Glomerular visceral epithelial cell (primary cell): ENCODE data around the gene ATXN3.
"Not testable (repeated sequence)": the region's sequence is repeated elsewhere in the genome, so short reads cannot be mapped to it uniquely, and the experiment has no call there.

ENCODE experiments used
- DNase-seq: peaks from one replicate; pipeline ENCODE4 v3.0.0-alpha.2; 2016; ENCODE audit errors: extremely low spot score

The ATXN3 gene

GRCh38 chr14:92058006-92058917 is 48.1 kb downstream of the ATXN3 start:
- no peak for DNase-seq

- no peak for DNase-seq
Observed at GRCh38 chr14:92049781-92050180, 56.6 kb downstream of the ATXN3 start.

- DNase-seq: not testable (repeated sequence)
Observed at GRCh38 chr14:92049221-92049620, 57.2 kb downstream of the ATXN3 start.

GRCh38 chr14:92045904-92046303 is 60.5 kb downstream of the ATXN3 start:
- not testable (repeated sequence) for DNase-seq

DNA sequence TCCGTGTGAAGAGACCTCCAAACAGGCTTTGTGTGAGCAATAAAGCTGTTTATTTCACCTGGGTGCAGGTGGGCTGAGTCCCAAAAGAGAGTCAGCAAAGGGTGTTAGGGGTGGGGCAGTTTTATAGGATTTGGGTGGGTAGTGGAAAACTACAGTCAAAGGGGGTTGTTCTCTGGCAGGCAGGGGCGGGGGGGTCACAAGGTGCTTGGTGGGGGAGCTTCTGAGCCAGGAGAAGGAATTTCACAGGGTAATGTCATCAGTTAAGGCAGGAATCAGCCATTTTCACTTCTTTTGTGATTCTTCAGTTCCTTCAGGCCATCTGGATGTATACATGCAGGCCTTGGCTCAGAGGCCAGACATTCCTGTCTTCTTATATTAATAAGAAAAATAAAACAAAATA is 64.6 kb downstream of the ATXN3 start:
- DNase-seq: not testable (repeated sequence)

- DNase-seq: no peak
Observed at GRCh38 chr14:92041203-92041602, 65.2 kb downstream of the ATXN3 start.

DNA sequence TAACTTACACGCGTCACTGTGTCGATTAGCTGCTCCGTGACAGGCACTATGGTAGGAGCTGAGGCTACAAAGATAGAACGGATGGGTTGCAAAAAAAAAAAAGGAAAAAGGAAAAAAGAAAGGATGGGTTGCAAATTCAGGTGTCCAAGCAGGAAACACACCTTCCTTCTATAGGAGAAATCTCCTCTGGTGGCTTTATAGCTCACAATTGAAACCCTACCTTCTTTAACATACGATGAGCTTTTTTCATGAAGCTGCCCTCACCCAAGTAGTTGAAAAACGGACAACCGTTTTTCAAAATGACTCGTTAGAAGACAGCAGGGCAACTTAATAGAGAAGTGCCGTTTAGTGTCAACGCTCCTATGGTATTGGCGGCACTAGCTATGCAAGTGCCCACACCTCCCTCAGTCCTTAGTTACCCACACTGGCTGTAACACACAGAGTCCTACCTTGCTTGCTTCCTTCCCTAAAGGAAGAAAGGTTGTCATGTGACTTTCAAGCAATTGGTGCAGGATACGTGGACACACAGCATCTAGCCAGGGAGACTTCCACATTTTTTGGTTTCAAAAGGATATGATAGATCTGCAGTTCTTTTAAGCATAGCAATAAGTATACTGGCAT is 65.8 kb downstream of the ATXN3 start:
- DNase-seq: peak; percentile 40

GRCh38 chr14:92039719-92040430 is 66.5 kb downstream of the ATXN3 start, which contains the start of gene TRIP11:
TSS of gene TRIP11 (minus strand) at chr14:92040059. CDS start at chr14:92039685, 374 bp downstream.
- DNase-seq: peak; percentile 93

- peak; percentile 84 for DNase-seq
Observed at GRCh38 chr14:92039063-92039718, 67.2 kb downstream of the ATXN3 start.

- DNase-seq: no peak
Observed at GRCh38 chr14:92037989-92038388, 68.4 kb downstream of the ATXN3 start.

- DNase-seq: no peak
Observed at GRCh38 chr14:92035890-92036289, 70.5 kb downstream of the ATXN3 start.

GRCh38 chr14:92033906-92034687 is 72.3 kb downstream of the ATXN3 start:
- no peak for DNase-seq

- no peak for DNase-seq
Observed at GRCh38 chr14:92033433-92033832, 72.9 kb downstream of the ATXN3 start.

GRCh38 chr14:92026548-92027190 is 79.7 kb downstream of the ATXN3 start:
- no peak for DNase-seq

- DNase-seq: no peak
Observed at GRCh38 chr14:92022036-92022435, 84.3 kb downstream of the ATXN3 start.

- DNase-seq: no peak
Observed at GRCh38 chr14:92021523-92021922, 84.9 kb downstream of the ATXN3 start.

- no peak for DNase-seq
Observed at GRCh38 chr14:92014040-92014439, 92.3 kb downstream of the ATXN3 start.

DNA sequence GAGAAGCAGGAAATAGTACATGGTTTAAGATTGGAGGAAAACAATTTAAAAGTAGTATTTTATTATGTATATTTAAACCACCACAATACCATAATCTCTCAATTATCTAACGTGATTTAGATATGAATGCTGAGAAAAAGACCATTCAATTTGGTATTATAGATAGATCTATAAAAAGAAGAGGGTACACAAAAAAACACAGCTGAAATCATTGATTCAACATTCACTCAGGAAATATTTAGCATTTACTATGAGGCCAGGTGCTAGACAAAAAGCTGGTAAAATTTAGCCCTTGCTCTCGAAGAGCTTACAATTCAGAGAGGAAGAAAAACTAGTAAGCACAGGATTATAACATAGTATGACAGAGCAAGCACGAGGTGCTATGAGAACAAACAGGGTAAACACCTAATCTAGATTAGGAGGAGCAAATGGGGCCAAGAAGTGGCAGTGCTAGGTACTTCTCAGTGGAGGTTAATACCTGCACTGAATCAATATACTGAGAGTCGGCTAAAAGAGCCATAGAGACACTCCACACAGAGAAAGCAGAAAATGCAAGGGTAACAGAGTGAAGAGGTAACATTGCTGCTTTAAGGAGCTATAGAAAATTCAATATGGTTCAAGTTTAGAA is 94.1 kb downstream of the ATXN3 start:
- DNase-seq: no peak

GRCh38 chr14:92010644-92011043 is 95.7 kb downstream of the ATXN3 start:
- DNase-seq: no peak

DNA sequence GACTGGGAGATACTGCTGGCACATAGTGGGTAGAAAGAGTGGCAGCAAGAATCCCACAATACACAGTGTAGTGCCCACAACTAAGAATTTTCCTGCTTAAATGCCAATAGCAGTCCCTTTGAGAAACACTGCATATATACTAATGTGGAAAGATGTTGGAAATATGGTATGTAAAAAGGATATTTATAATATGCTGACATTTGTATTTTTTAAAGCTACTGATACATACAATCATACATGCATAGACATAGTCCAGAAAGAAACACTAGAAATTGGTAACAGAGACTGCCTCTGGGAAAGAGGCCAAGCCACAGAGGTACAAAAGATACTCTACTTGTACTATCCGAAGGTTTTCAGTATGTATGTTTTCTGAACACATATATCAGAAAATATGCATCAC is 96.8 kb downstream of the ATXN3 start:
- no peak for DNase-seq
